Glutamatergic neuron (in vitro differentiated cells): Measurements from ENCODE around the gene B4GALNT3. TPM values are rescaled to one million over a fixed set of nuclear protein-coding genes. Genes with fewer than 3 reads are reported as not detected.
A peak's percentile ranks its signal among the peaks of the same experiment; 100 is the strongest.

ENCODE experiments used
- DNase-seq: peaks from one replicate; pipeline ENCODE4 v3.0.0; 2022
- H3K27ac Mint-ChIP-seq: one replicate; pipeline ENCODE4 v1.8.0; 2020; ENCODE audit warnings: mild to moderate bottlenecking, mixed read lengths, inconsistent platforms; ENCODE audit not compliant: unreplicated experiment
- H3K27me3 Mint-ChIP-seq: one replicate; pipeline ENCODE4 v1.8.0; 2020; ENCODE audit warnings: mild to moderate bottlenecking, moderate library complexity, mixed read lengths, inconsistent platforms; ENCODE audit not compliant: unreplicated experiment
- H3K36me3 Mint-ChIP-seq: one replicate; pipeline ENCODE4 v1.8.0; 2020; ENCODE audit warnings: mild to moderate bottlenecking, mixed read lengths, inconsistent platforms; ENCODE audit not compliant: unreplicated experiment
- H3K4me1 Mint-ChIP-seq: one replicate; pipeline ENCODE4 v1.8.0; 2020; ENCODE audit warnings: mild to moderate bottlenecking, low read depth, mixed read lengths, inconsistent platforms; ENCODE audit not compliant: unreplicated experiment
- H3K4me3 Mint-ChIP-seq: one replicate; pipeline ENCODE4 v1.8.0; 2020; ENCODE audit warnings: mild to moderate bottlenecking, mixed read lengths, inconsistent platforms; ENCODE audit not compliant: unreplicated experiment
- H3K9me3 Mint-ChIP-seq: one replicate; pipeline ENCODE4 v1.8.0; 2020; ENCODE audit warnings: mild to moderate bottlenecking, moderate library complexity, mixed read lengths, inconsistent platforms; ENCODE audit not compliant: unreplicated experiment
- CTCF ChIP-seq: fragments of 200-600 bp; sonication (generic); IDR thresholded peaks from one replicate; pipeline ENCODE4 v1.5.0; 2021; ENCODE audit not compliant: partially characterized antibody, unreplicated experiment
- total RNA-seq: library from RNA; stranded (reverse); fragmentation: NEBNext Ultra II Directional; extraction: Animal tissue kit (Norgen Biotek cat#: 25700); gene quantifications from one replicate; pipeline ENCODE4 v1.2.1, GENCODE V29; 2021; ENCODE audit not compliant: unreplicated experiment

B4GALNT3 gene
- total RNA-seq, 1 donor from 2014 or later, result 3.3 TPM

GRCh38 chr12:593396-594270 is 133.9 kb downstream of the B4GALNT3 start:
- no peak for DNase-seq
- peaks cover 28% of the 10 kb centered on the region for H3K4me1 Mint-ChIP-seq
- H3K36me3 Mint-ChIP-seq, result no peaks in the 10 kb centered on the region
- peak overlapping the region; percentile 60 for H3K4me3 Mint-ChIP-seq
- H3K27me3 Mint-ChIP-seq, result peaks cover 7% of the 10 kb centered on the region
- H3K9me3 Mint-ChIP-seq, result peaks cover 10% of the 10 kb centered on the region
- TF ChIP-seq CTCF, result no peak
- peak overlapping the region; percentile 67 for H3K27ac Mint-ChIP-seq

GRCh38 chr12:597926-598568 is 138.3 kb downstream of the B4GALNT3 start:
- peaks cover 6% of the 10 kb centered on the region for H3K4me1 Mint-ChIP-seq
- no peak overlapping the region for H3K27ac Mint-ChIP-seq
- H3K36me3 Mint-ChIP-seq, result no peaks in the 10 kb centered on the region
- no peak for TF ChIP-seq CTCF
- no peaks in the 10 kb centered on the region for H3K27me3 Mint-ChIP-seq
- peaks cover 2% of the 10 kb centered on the region for H3K9me3 Mint-ChIP-seq
- DNase-seq, result no peak
- H3K4me3 Mint-ChIP-seq, result no peak overlapping the region

- Mint-ChIP-seq H3K4me3 (no peak overlapping the region), H3K36me3 (no peaks in the 10 kb centered on the region), H3K4me1 (no peaks in the 10 kb centered on the region), H3K27ac (no peak overlapping the region), H3K9me3 (peaks cover 4% of the 10 kb centered on the region), H3K27me3 (peaks cover 2% of the 10 kb centered on the region)
- TF ChIP-seq CTCF, result no peak
- no peak for DNase-seq
Measured at GRCh38 chr12:599756-600155, 140.0 kb downstream of the B4GALNT3 start.

GRCh38 chr12:601976-602699 is 142.4 kb downstream of the B4GALNT3 start:
- H3K36me3 Mint-ChIP-seq, result no peaks in the 10 kb centered on the region
- H3K9me3 Mint-ChIP-seq, result peaks cover 5% of the 10 kb centered on the region
- H3K27ac Mint-ChIP-seq, result no peak overlapping the region
- no peak overlapping the region for H3K4me3 Mint-ChIP-seq
- H3K4me1 Mint-ChIP-seq, result no peaks in the 10 kb centered on the region
- peaks cover 2% of the 10 kb centered on the region for H3K27me3 Mint-ChIP-seq
- DNase-seq, result no peak
- TF ChIP-seq CTCF, result no peak
